Upper lobe of left lung (tissue), 6 donors: ENCODE measurements around the gene NPTXR. TPM values are rescaled to one million over a fixed set of nuclear protein-coding genes. Genes with fewer than 3 reads are reported as not detected.
A peak's percentile ranks its signal among the peaks of the same experiment; 100 is the strongest.
"Not testable (repeated sequence)": the region's sequence is repeated elsewhere in the genome, so short reads cannot be mapped to it uniquely, and the experiment has no call there.

Source experiments
- ATAC-seq, 2 donors: fragments of 200-7000 bp; cut with Tn5 transposase; one replicate each; pipeline ENCODE4 v1.9.1; 2022; ENCODE audit warnings: mild to moderate bottlenecking in 2 of 2, moderate library complexity in 2 of 2; ENCODE audit not compliant: low FRiP score in 2 of 2
- DNase-seq, 2 donors: peaks; one replicate each; pipeline ENCODE4 v3.0.0-alpha.2; 2019 to 2020
- H3K27ac ChIP-seq, 4 donors: fragments of 200-600 bp; sonication (generic); one replicate each; pipeline ENCODE4 v1.5.1; 2016 to 2019
- H3K27me3 ChIP-seq, 4 donors: fragments of 200-600 bp; sonication (generic); one replicate each; pipeline ENCODE4 v1.5.1; 2017 to 2019
- H3K36me3 ChIP-seq, 4 donors: fragments of 200-600 bp; sonication (generic); one replicate each; pipeline ENCODE4 v1.5.1; 2016 to 2019
- H3K4me1 ChIP-seq, 4 donors: fragments of 200-600 bp; sonication (generic); one replicate each; pipeline ENCODE4 v1.5.1; 2018 to 2019
- H3K4me3 ChIP-seq, 4 donors: fragments of 200-600 bp; sonication (generic); one replicate each; pipeline ENCODE4 v1.5.1; 2017 to 2019; ENCODE audit warnings: mild to moderate bottlenecking in 2 of 4, moderate library complexity in 1 of 4
- H3K9me3 ChIP-seq, 4 donors: fragments of 200-600 bp; sonication (generic); one replicate each; pipeline ENCODE4 v1.5.1; 2018 to 2019
- EP300 ChIP-seq, 4 donors: sonication (generic); formaldehyde crosslinking; IDR thresholded peaks; one replicate each; pipeline ENCODE4 v1.5.1; 2017; ENCODE audit warnings: antibody characterized with exemption in 4 of 4, control low read depth in 2 of 4
- POLR2A ChIP-seq, 4 donors: fragments of 450-650 bp; IDR thresholded peaks; one replicate each; pipeline ENCODE4 v1.5.1; 2016 to 2017; ENCODE audit warnings: antibody characterized with exemption in 4 of 4, mild to moderate bottlenecking in 2 of 4
- POLR2AphosphoS5 ChIP-seq, 2 donors: sonication (generic); formaldehyde crosslinking; IDR thresholded peaks; one replicate each; pipeline ENCODE4 v1.5.1; 2017; ENCODE audit warnings: antibody characterized with exemption in 2 of 2
- WGBS, 2 donors: methylation state at CpG; one replicate each; pipeline ENCODE4 v1.1.5; 2017 to 2018; 5-methylcytosine and 5-hydroxymethylcytosine counted together
- total RNA-seq, 6 donors: library from RNA; depleted of rRNA in 4 of 6; stranded (reverse); fragments of >200 nt in 4 of 6; gene quantifications; one replicate each; pipeline versions ENCODE4 v1.1.0 to v1.2.1, GENCODE V29; 2016 to 2021
- TF ChIP-seq, protein P1 (sequence below), 6 experiments: fragments of 450-650 bp in 4 of 6; fragments of 200-600 bp in 2 of 6; sonication (generic) in 2 of 6; IDR thresholded peaks; one replicate each; pipeline ENCODE4 v1.5.1; 2016 to 2019; ENCODE audit warnings: antibody characterized with exemption in 6 of 6
- donor health status: DM: no; HTN: no; CAD: no; lungs with moderate emphysema.
- donor health status: DM: no; HTN: yes; CAD: no; lungs with severe emphysema.

NPTXR gene
- total RNA-seq, 6 donors from 2014 or later, result 1.4 to 6.6 (median 3.0) TPM; not detected in 1

DNA sequence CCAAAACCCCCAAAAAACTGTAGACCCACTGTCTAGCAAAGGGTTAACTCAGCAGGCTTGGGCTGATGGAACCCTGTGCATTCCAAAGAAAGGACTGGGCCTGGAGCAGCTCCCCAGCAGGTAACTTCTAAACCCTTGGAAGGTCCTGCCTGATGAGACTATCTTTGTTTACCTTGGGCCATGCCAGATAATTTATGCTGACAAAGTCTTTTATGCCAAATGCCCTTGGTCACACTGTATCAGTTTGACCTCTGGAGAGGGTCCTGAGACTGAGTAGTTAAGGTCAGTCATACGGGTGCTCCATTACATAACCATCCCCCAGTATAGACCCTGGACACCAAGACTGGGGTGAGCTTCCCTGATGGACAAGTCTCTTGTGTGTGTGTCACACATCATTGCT is 28.0 kb downstream of the NPTXR start:
- H3K9me3 ChIP-seq, result no peaks in the 10 kb centered on the region
- ATAC-seq, result no peak
- no peak for DNase-seq
- no peaks in the 10 kb centered on the region for H3K36me3 ChIP-seq
- H3K27ac ChIP-seq, result no peak overlapping the region
- 64% methylated on average over 1 of the region's 1 CpG; no CpG with 5 or more reads in 1 of the 2 donors for WGBS, 2 donors
- no peaks in the 10 kb centered on the region for H3K4me1 ChIP-seq
- no peaks in the 10 kb centered on the region for H3K27me3 ChIP-seq
- no peak overlapping the region for H3K4me3 ChIP-seq
- TF ChIP-seq, protein P1, sequence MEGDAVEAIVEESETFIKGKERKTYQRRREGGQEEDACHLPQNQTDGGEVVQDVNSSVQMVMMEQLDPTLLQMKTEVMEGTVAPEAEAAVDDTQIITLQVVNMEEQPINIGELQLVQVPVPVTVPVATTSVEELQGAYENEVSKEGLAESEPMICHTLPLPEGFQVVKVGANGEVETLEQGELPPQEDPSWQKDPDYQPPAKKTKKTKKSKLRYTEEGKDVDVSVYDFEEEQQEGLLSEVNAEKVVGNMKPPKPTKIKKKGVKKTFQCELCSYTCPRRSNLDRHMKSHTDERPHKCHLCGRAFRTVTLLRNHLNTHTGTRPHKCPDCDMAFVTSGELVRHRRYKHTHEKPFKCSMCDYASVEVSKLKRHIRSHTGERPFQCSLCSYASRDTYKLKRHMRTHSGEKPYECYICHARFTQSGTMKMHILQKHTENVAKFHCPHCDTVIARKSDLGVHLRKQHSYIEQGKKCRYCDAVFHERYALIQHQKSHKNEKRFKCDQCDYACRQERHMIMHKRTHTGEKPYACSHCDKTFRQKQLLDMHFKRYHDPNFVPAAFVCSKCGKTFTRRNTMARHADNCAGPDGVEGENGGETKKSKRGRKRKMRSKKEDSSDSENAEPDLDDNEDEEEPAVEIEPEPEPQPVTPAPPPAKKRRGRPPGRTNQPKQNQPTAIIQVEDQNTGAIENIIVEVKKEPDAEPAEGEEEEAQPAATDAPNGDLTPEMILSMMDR (IDR thresholded peaks at IDR 0.05), result no peak
- TF ChIP-seq EP300 (IDR thresholded peaks at IDR 0.05) (no peak), POLR2AphosphoS5 (IDR thresholded peaks at IDR 0.05) (no peak), POLR2A (IDR thresholded peaks at IDR 0.05) (no peak)

GRCh38 chr22:38811241-38811640 is 32.6 kb downstream of the NPTXR start:
- no peak for ATAC-seq
- Histone ChIP-seq H3K4me3 (no peak overlapping the region), H3K27me3 (no peaks in the 10 kb centered on the region), H3K27ac (no peak overlapping the region), H3K4me1 (no peaks in the 10 kb centered on the region), H3K36me3 (no peaks in the 10 kb centered on the region), H3K9me3 (peaks cover 0 to 8% (median 0%) of the 10 kb centered on the region in 4 donors)
- DNase-seq, result no peak
- TF ChIP-seq POLR2AphosphoS5 (IDR thresholded peaks at IDR 0.05), result no peak
- TF ChIP-seq POLR2A (IDR thresholded peaks at IDR 0.05), result no peak
- no peak for TF ChIP-seq EP300 (IDR thresholded peaks at IDR 0.05)
- TF ChIP-seq, protein P1 (IDR thresholded peaks at IDR 0.05), result no peak
- 83 to 91% methylated on average over 2 of the region's 2 CpGs for WGBS, 2 donors

GRCh38 chr22:38805041-38805593 is 38.7 kb downstream of the NPTXR start:
- H3K9me3 ChIP-seq, H3K27ac ChIP-seq, H3K36me3 ChIP-seq, H3K27me3 ChIP-seq, H3K4me1 ChIP-seq, H3K4me3 ChIP-seq, ATAC-seq, DNase-seq: not testable (repeated sequence)
- WGBS, 2 donors, result 75 to 80% methylated on average over 8 of the region's 8 CpGs

- Histone ChIP-seq H3K36me3 (no peaks in the 10 kb centered on the region), H3K27me3 (no peaks in the 10 kb centered on the region), H3K27ac (no peak overlapping the region), H3K4me1 (no peaks in the 10 kb centered on the region), H3K9me3 (peaks cover 0 to 3% (median 0%) of the 10 kb centered on the region in 4 donors), H3K4me3 (no peak overlapping the region)
- TF ChIP-seq, protein P1 (IDR thresholded peaks at IDR 0.05), result no peak
- peak; percentile 24 to 44 for TF ChIP-seq POLR2AphosphoS5 (IDR thresholded peaks at IDR 0.05)
- TF ChIP-seq EP300 (IDR thresholded peaks at IDR 0.05), result no peak
- no peak for TF ChIP-seq POLR2A (IDR thresholded peaks at IDR 0.05)
- 22 to 26% methylated on average over 10 of the region's 10 CpGs for WGBS, 2 donors
- ATAC-seq, result peak in 1 of 2 donors; percentile 63
- DNase-seq, result peak in 1 of 2 donors; percentile 53
These were observed 41.1 kb downstream of the NPTXR start for GRCh38 chr22:38802671-38803121.

DNA sequence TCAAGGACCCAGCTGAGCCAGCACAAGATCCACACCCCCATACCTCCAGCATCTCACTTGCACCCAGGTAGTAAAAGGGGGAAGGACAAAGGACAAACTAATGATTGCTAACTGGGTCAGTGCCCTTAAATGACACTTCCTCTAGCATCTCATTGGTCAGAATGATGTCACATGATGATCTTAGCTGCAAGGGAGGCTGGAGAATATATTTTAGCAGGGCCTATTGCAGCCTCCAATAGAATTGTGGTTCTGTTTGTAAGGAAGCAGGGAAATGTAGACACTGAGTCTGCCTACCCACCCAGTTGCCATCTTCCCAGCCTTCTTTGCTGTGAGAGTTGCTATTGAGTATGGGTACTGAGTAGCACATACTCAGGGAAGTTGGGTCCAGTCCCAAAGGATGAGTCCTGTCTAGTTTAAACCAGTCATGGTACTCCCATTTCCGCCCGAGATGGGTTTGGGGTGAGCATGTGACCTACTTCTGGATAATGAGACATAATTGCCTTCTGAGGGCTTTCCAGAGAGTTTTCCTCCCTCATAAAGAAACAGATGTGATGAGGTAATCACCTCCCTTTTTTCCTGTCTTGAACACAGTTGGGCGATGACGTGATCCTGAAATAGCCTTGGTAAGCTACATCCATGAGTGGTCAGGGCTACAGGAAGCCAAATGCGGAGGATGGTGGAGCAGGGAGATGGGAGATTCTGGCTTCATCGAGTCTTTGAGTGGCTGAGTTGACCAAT is 44.4 kb downstream of the NPTXR start:
- ATAC-seq, result peak in 1 of 2 donors; percentile 76
- H3K4me3 ChIP-seq, result no peak overlapping the region
- no peaks in the 10 kb centered on the region for H3K36me3 ChIP-seq
- peaks cover 0 to 3% (median 2%) of the 10 kb centered on the region in 4 donors for H3K4me1 ChIP-seq
- no peak for DNase-seq
- no peak overlapping the region for H3K27ac ChIP-seq
- WGBS, 2 donors, result 83 to 89% methylated on average over 5 to 6 of the region's 6 CpGs
- H3K9me3 ChIP-seq, result peaks cover 0 to 3% (median 0%) of the 10 kb centered on the region in 4 donors
- no peaks in the 10 kb centered on the region for H3K27me3 ChIP-seq
- TF ChIP-seq POLR2A (IDR thresholded peaks at IDR 0.05) (no peak), POLR2AphosphoS5 (IDR thresholded peaks at IDR 0.05) (no peak), EP300 (IDR thresholded peaks at IDR 0.05) (no peak)
- TF ChIP-seq, protein P1 (IDR thresholded peaks at IDR 0.05), result no peak
